Fibroblast of mammary gland (primary cell): ENCODE measurements around the gene TMA7.

Experiments used
- DNase-seq: peaks from one replicate; pipeline ENCODE4 v3.0.0-alpha.2; 2010; ENCODE audit warnings: low read depth
- H3K4me3 ChIP-seq: 2 replicates; pipeline ENCODE4 v1.5.1; 2011; ENCODE audit warnings: low read depth, mild to moderate bottlenecking, low read length, moderate library complexity; ENCODE audit not compliant: control insufficient read depth
- CTCF ChIP-seq: conservative IDR thresholded peaks from 2 replicates; pipeline ENCODE4 v1.5.1; 2011; ENCODE audit warnings: low read depth, low read length, inconsistent platforms; ENCODE audit not compliant: control insufficient read depth, insufficient read depth

The TMA7 gene

GRCh38 chr3:48423241-48423882, 16.7 kb upstream of the TMA7 start:
- no peak for DNase-seq

GRCh38 chr3:48423883-48424695, 16.0 kb upstream of the TMA7 start:
- TF ChIP-seq CTCF = no peak
- H3K4me3 ChIP-seq = no peak overlapping the region
- DNase-seq = no peak

More at GRCh38 chr3:48423241-48423882, 16.7 kb upstream of the TMA7 start:
- TF ChIP-seq CTCF = no peak
- H3K4me3 ChIP-seq = no peak overlapping the region

- no peak overlapping the region for H3K4me3 ChIP-seq
- no peak for DNase-seq
- no peak for TF ChIP-seq CTCF
These were observed 14.7 kb upstream of the TMA7 start for GRCh38 chr3:48425281-48425812.

- DNase-seq = no peak
- no peak overlapping the region for H3K4me3 ChIP-seq
- no peak for TF ChIP-seq CTCF
These were observed 13.6 kb upstream of the TMA7 start for GRCh38 chr3:48426401-48426909.

- H3K4me3 ChIP-seq = no peak overlapping the region
- no peak for DNase-seq
- TF ChIP-seq CTCF = no peak
These were observed 13.0 kb upstream of the TMA7 start for GRCh38 chr3:48426944-48427629.

- no peak overlapping the region for H3K4me3 ChIP-seq
- TF ChIP-seq CTCF = no peak
- no peak for DNase-seq
These were observed 12.5 kb upstream of the TMA7 start for GRCh38 chr3:48427630-48427962.
